HEK293 (cell line): Measurements from ENCODE around the gene LAX1.

Experiments
- HOXA7 ChIP-seq: sonication (generic); formaldehyde crosslinking; IDR thresholded peaks from 2 replicates; pipeline ENCODE4 v1.8.1; 2022; ENCODE audit warnings: missing genetic modification reagents, borderline replicate concordance
- TRIM28 ChIP-seq: IDR thresholded peaks from 2 replicates; pipeline ENCODE4 v1.6.1; 2011; ENCODE audit warnings: low read length, control low read depth, borderline replicate concordance
- ZNF175 ChIP-seq: fragments of 450-650 bp; formaldehyde crosslinking; IDR thresholded peaks from 2 replicates; pipeline ENCODE4 v1.5.1; 2016; ENCODE audit warnings: missing biosample characterization, missing genetic modification characterization
- ZSCAN16 ChIP-seq: fragments of 450-650 bp; formaldehyde crosslinking; IDR thresholded peaks from 2 replicates; pipeline ENCODE4 v1.5.1; 2016; ENCODE audit warnings: missing biosample characterization, missing genetic modification characterization
- TF ChIP-seq, protein P1 (sequence below): fragments of 450-650 bp; formaldehyde crosslinking; IDR thresholded peaks from 2 replicates; pipeline ENCODE4 v1.5.1; 2016; ENCODE audit warnings: missing biosample characterization, missing genetic modification characterization
- TF ChIP-seq, protein P2 (sequence below): fragments of 450-650 bp; formaldehyde crosslinking; optimal IDR thresholded peaks from 2 replicates; pipeline ENCODE3; 2016; ENCODE audit warnings: missing biosample characterization, mild to moderate bottlenecking, missing genetic modification characterization
- TF ChIP-seq, protein P3 (sequence below): fragments of 450-650 bp; formaldehyde crosslinking; IDR thresholded peaks from 2 replicates; pipeline ENCODE4 v1.5.1; 2016; ENCODE audit warnings: missing biosample characterization, missing genetic modification characterization, borderline replicate concordance
- TF ChIP-seq, protein P4 (sequence below): fragments of 450-650 bp; formaldehyde crosslinking; IDR thresholded peaks from 2 replicates; pipeline ENCODE4 v1.5.1; 2016; ENCODE audit warnings: missing biosample characterization, missing genetic modification characterization, low read depth

DNA sequence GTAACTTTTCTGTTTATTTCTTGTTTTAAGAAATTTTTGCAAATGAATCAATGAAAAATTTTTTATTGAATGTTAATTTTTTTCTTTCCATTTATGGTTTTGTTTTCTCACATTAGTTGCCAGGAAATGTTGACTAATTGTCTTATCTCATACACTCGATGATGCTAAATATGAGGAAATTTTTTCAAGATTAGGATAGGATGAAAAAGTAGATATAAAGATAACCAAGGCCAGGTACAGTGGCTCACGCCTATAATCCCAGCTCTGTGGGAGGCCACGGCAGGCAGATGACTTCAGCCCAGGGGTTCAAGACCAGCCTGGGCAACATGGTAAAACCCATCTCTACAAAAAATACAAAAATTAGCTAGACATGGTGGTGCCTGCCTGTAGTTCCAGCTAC lies 12.6 kb downstream of the LAX1 start:
- TF ChIP-seq, protein P1, sequence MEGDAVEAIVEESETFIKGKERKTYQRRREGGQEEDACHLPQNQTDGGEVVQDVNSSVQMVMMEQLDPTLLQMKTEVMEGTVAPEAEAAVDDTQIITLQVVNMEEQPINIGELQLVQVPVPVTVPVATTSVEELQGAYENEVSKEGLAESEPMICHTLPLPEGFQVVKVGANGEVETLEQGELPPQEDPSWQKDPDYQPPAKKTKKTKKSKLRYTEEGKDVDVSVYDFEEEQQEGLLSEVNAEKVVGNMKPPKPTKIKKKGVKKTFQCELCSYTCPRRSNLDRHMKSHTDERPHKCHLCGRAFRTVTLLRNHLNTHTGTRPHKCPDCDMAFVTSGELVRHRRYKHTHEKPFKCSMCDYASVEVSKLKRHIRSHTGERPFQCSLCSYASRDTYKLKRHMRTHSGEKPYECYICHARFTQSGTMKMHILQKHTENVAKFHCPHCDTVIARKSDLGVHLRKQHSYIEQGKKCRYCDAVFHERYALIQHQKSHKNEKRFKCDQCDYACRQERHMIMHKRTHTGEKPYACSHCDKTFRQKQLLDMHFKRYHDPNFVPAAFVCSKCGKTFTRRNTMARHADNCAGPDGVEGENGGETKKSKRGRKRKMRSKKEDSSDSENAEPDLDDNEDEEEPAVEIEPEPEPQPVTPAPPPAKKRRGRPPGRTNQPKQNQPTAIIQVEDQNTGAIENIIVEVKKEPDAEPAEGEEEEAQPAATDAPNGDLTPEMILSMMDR (tag by site-specific recombination) = no peak
- TF ChIP-seq, protein P2, sequence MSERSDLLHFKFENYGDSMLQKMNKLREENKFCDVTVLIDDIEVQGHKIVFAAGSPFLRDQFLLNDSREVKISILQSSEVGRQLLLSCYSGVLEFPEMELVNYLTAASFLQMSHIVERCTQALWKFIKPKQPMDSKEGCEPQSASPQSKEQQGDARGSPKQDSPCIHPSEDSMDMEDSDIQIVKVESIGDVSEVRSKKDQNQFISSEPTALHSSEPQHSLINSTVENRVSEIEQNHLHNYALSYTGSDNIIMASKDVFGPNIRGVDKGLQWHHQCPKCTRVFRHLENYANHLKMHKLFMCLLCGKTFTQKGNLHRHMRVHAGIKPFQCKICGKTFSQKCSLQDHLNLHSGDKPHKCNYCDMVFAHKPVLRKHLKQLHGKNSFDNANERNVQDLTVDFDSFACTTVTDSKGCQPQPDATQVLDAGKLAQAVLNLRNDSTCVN = no peak
- TF ChIP-seq HOXA7 (CRISPR knock-in tag) = no peak
- TF ChIP-seq TRIM28 = no peak
- no peak for TF ChIP-seq ZNF175 (tag by site-specific recombination)
- TF ChIP-seq, protein P3, sequence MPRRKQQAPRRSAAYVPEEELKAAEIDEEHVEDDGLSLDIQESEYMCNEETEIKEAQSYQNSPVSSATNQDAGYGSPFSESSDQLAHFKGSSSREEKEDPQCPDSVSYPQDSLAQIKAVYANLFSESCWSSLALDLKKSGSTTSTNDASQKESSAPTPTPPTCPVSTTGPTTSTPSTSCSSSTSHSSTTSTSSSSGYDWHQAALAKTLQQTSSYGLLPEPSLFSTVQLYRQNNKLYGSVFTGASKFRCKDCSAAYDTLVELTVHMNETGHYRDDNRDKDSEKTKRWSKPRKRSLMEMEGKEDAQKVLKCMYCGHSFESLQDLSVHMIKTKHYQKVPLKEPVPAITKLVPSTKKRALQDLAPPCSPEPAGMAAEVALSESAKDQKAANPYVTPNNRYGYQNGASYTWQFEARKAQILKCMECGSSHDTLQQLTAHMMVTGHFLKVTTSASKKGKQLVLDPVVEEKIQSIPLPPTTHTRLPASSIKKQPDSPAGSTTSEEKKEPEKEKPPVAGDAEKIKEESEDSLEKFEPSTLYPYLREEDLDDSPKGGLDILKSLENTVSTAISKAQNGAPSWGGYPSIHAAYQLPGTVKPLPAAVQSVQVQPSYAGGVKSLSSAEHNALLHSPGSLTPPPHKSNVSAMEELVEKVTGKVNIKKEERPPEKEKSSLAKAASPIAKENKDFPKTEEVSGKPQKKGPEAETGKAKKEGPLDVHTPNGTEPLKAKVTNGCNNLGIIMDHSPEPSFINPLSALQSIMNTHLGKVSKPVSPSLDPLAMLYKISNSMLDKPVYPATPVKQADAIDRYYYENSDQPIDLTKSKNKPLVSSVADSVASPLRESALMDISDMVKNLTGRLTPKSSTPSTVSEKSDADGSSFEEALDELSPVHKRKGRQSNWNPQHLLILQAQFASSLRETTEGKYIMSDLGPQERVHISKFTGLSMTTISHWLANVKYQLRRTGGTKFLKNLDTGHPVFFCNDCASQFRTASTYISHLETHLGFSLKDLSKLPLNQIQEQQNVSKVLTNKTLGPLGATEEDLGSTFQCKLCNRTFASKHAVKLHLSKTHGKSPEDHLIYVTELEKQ (tag by site-specific recombination) = no peak
- TF ChIP-seq, protein P4, sequence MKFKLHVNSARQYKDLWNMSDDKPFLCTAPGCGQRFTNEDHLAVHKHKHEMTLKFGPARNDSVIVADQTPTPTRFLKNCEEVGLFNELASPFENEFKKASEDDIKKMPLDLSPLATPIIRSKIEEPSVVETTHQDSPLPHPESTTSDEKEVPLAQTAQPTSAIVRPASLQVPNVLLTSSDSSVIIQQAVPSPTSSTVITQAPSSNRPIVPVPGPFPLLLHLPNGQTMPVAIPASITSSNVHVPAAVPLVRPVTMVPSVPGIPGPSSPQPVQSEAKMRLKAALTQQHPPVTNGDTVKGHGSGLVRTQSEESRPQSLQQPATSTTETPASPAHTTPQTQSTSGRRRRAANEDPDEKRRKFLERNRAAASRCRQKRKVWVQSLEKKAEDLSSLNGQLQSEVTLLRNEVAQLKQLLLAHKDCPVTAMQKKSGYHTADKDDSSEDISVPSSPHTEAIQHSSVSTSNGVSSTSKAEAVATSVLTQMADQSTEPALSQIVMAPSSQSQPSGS (tag by site-specific recombination) = no peak
- TF ChIP-seq ZSCAN16 (tag by site-specific recombination) = no peak
